ENCODE results near the gene OR2A1. TPM values are rescaled to one million over a fixed set of nuclear protein-coding genes. Genes with fewer than 3 reads are reported as not detected.
"Not testable (repeated sequence)": the region's sequence is repeated elsewhere in the genome, so short reads cannot be mapped to it uniquely, and the experiment has no call there.

Gene OR2A1
- total and polyA plus RNA-seq, 2 of the 8 experiments (the other 6 are each of a cell fraction or from before 2014, with no cell fraction given): 0.05 TPM; not detected in 1

GRCh38 chr7:144311218-144311617 lies 1.0 kb upstream of the OR2A1 start:
- H3K9me3 ChIP-seq (ENCODE audit: insufficient read depth in 2 of 2, low read depth in 1 of 2, low read length in 1 of 2); H4K5ac ChIP-seq (ENCODE audit: insufficient read length, low read depth, low read length); H4K8ac ChIP-seq (ENCODE audit: extremely low read depth, insufficient read depth, low read length); H2BK12ac ChIP-seq (ENCODE audit: low read depth, low read length); H3K4ac ChIP-seq (replicated peaks; ENCODE audit: insufficient read length, low read depth, low read length); H2BK15ac ChIP-seq (ENCODE audit: low read length); H3K14ac ChIP-seq (ENCODE audit: insufficient read length); H2BK20ac ChIP-seq (ENCODE audit: low read length); H3K4me2 ChIP-seq (ENCODE audit: insufficient read depth in 1 of 2, low read depth in 2 of 2, low read length in 2 of 2); H2AFZ ChIP-seq (ENCODE audit: low read length); H4K20me1 ChIP-seq (replicated peaks in 1 of 2; ENCODE audit: control insufficient read depth in 1 of 2, insufficient read depth in 2 of 2, low read length in 2 of 2); H2BK5ac ChIP-seq (ENCODE audit: low read depth, low read length); H3K79me2 ChIP-seq (ENCODE audit: control insufficient read depth in 1 of 2, insufficient read depth in 2 of 2, low read length in 2 of 2); H3K9ac ChIP-seq (replicated peaks in 1 of 4; ENCODE audit: extremely low read depth in 1 of 4, low read depth in 3 of 4, low read length in 3 of 4); H3K27ac ChIP-seq (ENCODE audit: low read depth, low read length); H3K36me3 ChIP-seq (ENCODE audit: control insufficient read depth in 2 of 4, insufficient read depth in 4 of 4, low read length in 3 of 4); POLR2A ChIA-PET (ENCODE audit: partially characterized antibody); H3K4me3 ChIP-seq (ENCODE audit: extremely low read depth in 1 of 4, insufficient read depth in 2 of 4, low read depth in 3 of 4, low read length in 4 of 4); H2BK120ac ChIP-seq (replicated peaks; ENCODE audit: low read depth, low read length); H3K27me3 ChIP-seq (replicated peaks in 1 of 4; ENCODE audit: control insufficient read depth in 3 of 4, extremely low read depth in 1 of 4, insufficient read depth in 3 of 4, low read length in 3 of 4); H3K18ac ChIP-seq (ENCODE audit: extremely low read depth, low read length); DNase-seq (ENCODE audit: low read depth in 1 of 2, low spot score in 2 of 2); H3K4me1 ChIP-seq (replicated peaks in 1 of 4; ENCODE audit: control insufficient read depth in 3 of 4, insufficient read depth in 4 of 4, low read length in 3 of 4); FAIRE-seq; H3K56ac ChIP-seq (replicated peaks; ENCODE audit: insufficient read length, low read depth, low read length); H3K23me2 ChIP-seq (ENCODE audit: low read depth, low read length); CTCF ChIA-PET (ENCODE audit: partially characterized antibody); H4K91ac ChIP-seq (replicated peaks; ENCODE audit: insufficient read length, low read length); H2AK5ac ChIP-seq (ENCODE audit: low read depth, low read length); H3K79me1 ChIP-seq (ENCODE audit: low read depth, low read length); H3K23ac ChIP-seq (ENCODE audit: insufficient read length): not testable (repeated sequence)
- WGBS, 2 experiments (ENCODE audit: extremely low coverage in 1 of 2, insufficient coverage in 1 of 2, insufficient read length in 1 of 2, insufficient replicate concordance in 2 of 2, low coverage in 1 of 2, low lambda C conversion rate in 2 of 2, missing lambda C conversion rate in 1 of 2): 89% methylated on average over 1 of the region's 2 CpGs; no CpG with 5 or more reads in 1 of the 2 experiments

GRCh38 chr7:144317537-144317936 lies 5.3 kb downstream of the OR2A1 start:
- H3K14ac ChIP-seq (ENCODE audit: insufficient read length); H4K5ac ChIP-seq (ENCODE audit: insufficient read length, low read depth, low read length); H3K36me3 ChIP-seq (ENCODE audit: control insufficient read depth in 2 of 4, insufficient read depth in 4 of 4, low read length in 3 of 4); H3K27ac ChIP-seq (ENCODE audit: low read depth, low read length); H2BK120ac ChIP-seq (replicated peaks; ENCODE audit: low read depth, low read length); H2AK5ac ChIP-seq (ENCODE audit: low read depth, low read length); H3K79me2 ChIP-seq (ENCODE audit: control insufficient read depth in 1 of 2, insufficient read depth in 2 of 2, low read length in 2 of 2); H4K8ac ChIP-seq (ENCODE audit: extremely low read depth, insufficient read depth, low read length); H3K4ac ChIP-seq (replicated peaks; ENCODE audit: insufficient read length, low read depth, low read length); H3K4me1 ChIP-seq (replicated peaks in 1 of 4; ENCODE audit: control insufficient read depth in 3 of 4, insufficient read depth in 4 of 4, low read length in 3 of 4); H4K91ac ChIP-seq (replicated peaks; ENCODE audit: insufficient read length, low read length); H3K18ac ChIP-seq (ENCODE audit: extremely low read depth, low read length); H3K23me2 ChIP-seq (ENCODE audit: low read depth, low read length); POLR2A ChIA-PET (ENCODE audit: partially characterized antibody); H2AFZ ChIP-seq (ENCODE audit: low read length); H3K4me3 ChIP-seq (ENCODE audit: extremely low read depth in 1 of 4, insufficient read depth in 2 of 4, low read depth in 3 of 4, low read length in 4 of 4); H2BK20ac ChIP-seq (ENCODE audit: low read length); H3K9me3 ChIP-seq (ENCODE audit: insufficient read depth in 2 of 2, low read depth in 1 of 2, low read length in 1 of 2); H3K27me3 ChIP-seq (replicated peaks in 1 of 4; ENCODE audit: control insufficient read depth in 3 of 4, extremely low read depth in 1 of 4, insufficient read depth in 3 of 4, low read length in 3 of 4); H3K4me2 ChIP-seq (ENCODE audit: insufficient read depth in 1 of 2, low read depth in 2 of 2, low read length in 2 of 2); H4K20me1 ChIP-seq (replicated peaks in 1 of 2; ENCODE audit: control insufficient read depth in 1 of 2, insufficient read depth in 2 of 2, low read length in 2 of 2); DNase-seq (ENCODE audit: low read depth in 1 of 2, low spot score in 2 of 2); H3K9ac ChIP-seq (replicated peaks in 1 of 4; ENCODE audit: extremely low read depth in 1 of 4, low read depth in 3 of 4, low read length in 3 of 4); H2BK12ac ChIP-seq (ENCODE audit: low read depth, low read length); H3K56ac ChIP-seq (replicated peaks; ENCODE audit: insufficient read length, low read depth, low read length); CTCF ChIA-PET (ENCODE audit: partially characterized antibody); H3K79me1 ChIP-seq (ENCODE audit: low read depth, low read length); H2BK15ac ChIP-seq (ENCODE audit: low read length); H3K23ac ChIP-seq (ENCODE audit: insufficient read length); H2BK5ac ChIP-seq (ENCODE audit: low read depth, low read length); FAIRE-seq: not testable (repeated sequence)
- WGBS, 2 experiments (ENCODE audit: extremely low coverage in 1 of 2, insufficient coverage in 1 of 2, insufficient read length in 1 of 2, insufficient replicate concordance in 2 of 2, low coverage in 1 of 2, low lambda C conversion rate in 2 of 2, missing lambda C conversion rate in 1 of 2): no CpG with 5 or more reads among the region's 1 CpG
